Erythroblast (primary cell): ENCODE measurements around the gene IRS1.

Source experiments
- GATA1 ChIP-seq: IDR thresholded peaks from 2 replicates; pipeline ENCODE4 v1.6.1; 2011; ENCODE audit warnings: low read depth, mild to moderate bottlenecking, control low read depth, low read length, moderate library complexity
- POLR2A ChIP-seq: IDR thresholded peaks from 2 replicates; pipeline ENCODE4 v1.6.1; 2011; ENCODE audit warnings: mild to moderate bottlenecking, low read length

GRCh38 chr2:226721541-226721940, 78.1 kb downstream of the IRS1 start:
- TF ChIP-seq POLR2A (no peak), GATA1 (no peak)
